Smooth muscle cell (in vitro differentiated cells): Measurements from ENCODE around the gene YBX2. TPM values are rescaled to one million over a fixed set of nuclear protein-coding genes. Genes with fewer than 3 reads are reported as not detected.

ENCODE experiments used
- DNase-seq: peaks from one replicate; lab custom pipeline; 2025; ENCODE audit not compliant: unreplicated experiment; lab: John Stamatoyannopoulos, UW
- H2AFZ ChIP-seq: fragments of 200-600 bp; sonication (generic); 2 replicates; pipeline ENCODE4 v1.6.0; 2016; ENCODE audit warnings: antibody characterized with exemption, low read depth, mild to moderate bottlenecking
- H3F3A ChIP-seq: fragments of 200-600 bp; sonication (generic); 2 replicates; pipeline ENCODE4 v1.6.0; 2017; ENCODE audit warnings: antibody characterized with exemption, low read depth
- H3K27ac ChIP-seq: fragments of 200-600 bp; sonication (generic); 2 replicates; pipeline ENCODE4 v1.5.1; 2016; ENCODE audit warnings: low read depth, mild to moderate bottlenecking
- H3K27me3 ChIP-seq: fragments of 200-600 bp; sonication (generic); 2 replicates; pipeline ENCODE4 v1.6.1; 2016; ENCODE audit warnings: low read depth, mild to moderate bottlenecking
- H3K36me3 ChIP-seq: fragments of 200-600 bp; sonication (generic); 2 replicates; pipeline ENCODE4 v1.5.1; 2016; ENCODE audit warnings: low read depth
- H3K4me1 ChIP-seq: fragments of 200-600 bp; sonication (generic); 2 replicates; pipeline ENCODE4 v1.5.1; 2016; ENCODE audit warnings: low read depth
- H3K4me2 ChIP-seq: fragments of 200-600 bp; sonication (generic); 2 replicates; pipeline ENCODE4 v1.6.0; 2016; ENCODE audit warnings: mild to moderate bottlenecking
- H3K4me3 ChIP-seq: fragments of 200-600 bp; sonication (generic); 2 replicates; pipeline ENCODE4 v1.5.1; 2016; ENCODE audit warnings: mild to moderate bottlenecking
- H3K79me2 ChIP-seq: fragments of 200-600 bp; sonication (generic); 2 replicates; pipeline ENCODE4 v1.6.0; 2016; ENCODE audit warnings: low read depth, mild to moderate bottlenecking
- H3K9ac ChIP-seq: fragments of 200-600 bp; sonication (generic); 2 replicates; pipeline ENCODE4 v1.6.0; 2016; ENCODE audit warnings: low read depth
- H3K9me3 ChIP-seq: fragments of 200-600 bp; sonication (generic); replicated peaks from 2 replicates; pipeline ENCODE4 v1.5.1; 2016; ENCODE audit warnings: low read depth
- H4K20me1 ChIP-seq: fragments of 200-600 bp; sonication (generic); 2 replicates; pipeline ENCODE4 v1.6.0; 2016; ENCODE audit warnings: low read depth
- WGBS: methylation state at CpG from one replicate; pipeline ENCODE4 v1.1.7; 2016; ENCODE audit warnings: low lambda C conversion rate; 5-methylcytosine and 5-hydroxymethylcytosine counted together
- polyA plus RNA-seq: library from polyadenylated mRNA; unstranded; fragments of >200 nt; fragmentation: Nextera tagmentation; extraction: Ambion mirVana; gene quantifications from 2 replicates; pipeline ENCODE4 v1.2.1, GENCODE V29; 2016
- total RNA-seq: library from RNA; depleted of rRNA; stranded (reverse); fragments of >200 nt; gene quantifications from 2 replicates; pipeline ENCODE4 v1.2.3, GENCODE V29; 2014
- TF ChIP-seq, protein P1 (sequence below): fragments of 200-600 bp; sonication (generic); IDR thresholded peaks from 2 replicates; pipeline ENCODE4 v1.5.1; 2017; ENCODE audit warnings: borderline replicate concordance, mild to moderate bottlenecking, antibody characterized with exemption; ENCODE audit not compliant: insufficient read depth, poor library complexity, severe bottlenecking

Gene YBX2
- total and polyA plus RNA-seq, 2 experiments from 2014 or later = 0.09 to 1.1 TPM

GRCh38 chr17:7281074-7281952 lies 13.1 kb downstream of the YBX2 start, which contains the start of gene SLC2A4:
SLC2A4 (plus strand) TSS chr17:7281718; CDS start chr17:7281935, 217 bp downstream.
- H3K79me2 ChIP-seq = no peaks in the 10 kb centered on the region
- peak within 1 kb of the TSS; percentile 39 for H3K27ac ChIP-seq
- peak within 1 kb of the TSS; percentile 87 for H3K4me2 ChIP-seq
- H3K36me3 ChIP-seq = no peaks in the 10 kb centered on the region
- peaks cover 14% of the 10 kb centered on the region for H3K27me3 ChIP-seq
- TF ChIP-seq, protein P1, sequence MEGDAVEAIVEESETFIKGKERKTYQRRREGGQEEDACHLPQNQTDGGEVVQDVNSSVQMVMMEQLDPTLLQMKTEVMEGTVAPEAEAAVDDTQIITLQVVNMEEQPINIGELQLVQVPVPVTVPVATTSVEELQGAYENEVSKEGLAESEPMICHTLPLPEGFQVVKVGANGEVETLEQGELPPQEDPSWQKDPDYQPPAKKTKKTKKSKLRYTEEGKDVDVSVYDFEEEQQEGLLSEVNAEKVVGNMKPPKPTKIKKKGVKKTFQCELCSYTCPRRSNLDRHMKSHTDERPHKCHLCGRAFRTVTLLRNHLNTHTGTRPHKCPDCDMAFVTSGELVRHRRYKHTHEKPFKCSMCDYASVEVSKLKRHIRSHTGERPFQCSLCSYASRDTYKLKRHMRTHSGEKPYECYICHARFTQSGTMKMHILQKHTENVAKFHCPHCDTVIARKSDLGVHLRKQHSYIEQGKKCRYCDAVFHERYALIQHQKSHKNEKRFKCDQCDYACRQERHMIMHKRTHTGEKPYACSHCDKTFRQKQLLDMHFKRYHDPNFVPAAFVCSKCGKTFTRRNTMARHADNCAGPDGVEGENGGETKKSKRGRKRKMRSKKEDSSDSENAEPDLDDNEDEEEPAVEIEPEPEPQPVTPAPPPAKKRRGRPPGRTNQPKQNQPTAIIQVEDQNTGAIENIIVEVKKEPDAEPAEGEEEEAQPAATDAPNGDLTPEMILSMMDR = no peak
- H3K9me3 ChIP-seq = no peaks in the 10 kb centered on the region
- peak within 1 kb of the TSS; percentile 47 for H3K4me3 ChIP-seq
- no peaks in the 10 kb centered on the region for H3K4me1 ChIP-seq
- no peaks in the 10 kb centered on the region for H4K20me1 ChIP-seq
- H3F3A ChIP-seq = peaks cover 5% of the 10 kb centered on the region
- WGBS = 2% methylated on average over 59 of the region's 71 CpGs
- H2AFZ ChIP-seq = peak within 1 kb of the TSS; percentile 70
- H3K9ac ChIP-seq = no peak within 1 kb of the TSS
- DNase-seq = peak; percentile 78

DNA sequence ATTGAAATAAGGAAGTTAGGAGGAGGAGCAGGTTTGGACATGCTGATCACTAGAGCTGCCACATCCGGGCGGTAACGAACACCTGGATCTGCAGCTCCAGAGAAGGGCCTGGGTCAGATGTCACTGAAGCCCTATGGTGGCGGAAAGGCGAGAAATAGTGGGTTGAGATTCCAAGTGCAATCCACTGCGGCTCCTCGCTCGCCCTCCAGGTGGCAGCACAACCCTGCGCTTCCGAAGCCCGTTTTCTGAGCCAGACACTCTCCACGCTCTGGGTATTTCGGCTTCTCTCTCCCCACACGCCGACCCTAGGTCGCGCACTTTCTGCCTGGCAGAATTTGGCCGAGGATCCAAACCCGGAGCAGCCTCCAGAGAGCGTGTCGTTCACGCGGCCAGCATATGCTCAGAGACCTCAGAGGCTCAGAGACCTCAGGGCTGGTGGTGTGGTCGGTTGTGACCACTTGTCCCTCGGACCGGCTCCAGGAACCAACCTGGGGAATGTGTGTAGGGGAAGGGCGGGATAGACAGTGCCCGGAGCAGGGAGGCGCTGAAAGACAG lies 13.8 kb downstream of the YBX2 start:
- Histone ChIP-seq H2AFZ (no peak overlapping the region), H3K79me2 (no peaks in the 10 kb centered on the region), H3K27ac (peak overlapping the region; percentile 39), H3K4me1 (no peaks in the 10 kb centered on the region), H4K20me1 (no peaks in the 10 kb centered on the region), H3K4me3 (peak overlapping the region; percentile 47), H3K36me3 (no peaks in the 10 kb centered on the region), H3K4me2 (peak overlapping the region; percentile 87), H3K9me3 (no peaks in the 10 kb centered on the region), H3K9ac (no peak overlapping the region), H3F3A (peaks cover 5% of the 10 kb centered on the region), H3K27me3 (peaks cover 14% of the 10 kb centered on the region)
- 1% methylated on average over 29 of the region's 29 CpGs for WGBS
- peak; percentile 66 for DNase-seq
- TF ChIP-seq, protein P1 = peak; percentile 75

DNA sequence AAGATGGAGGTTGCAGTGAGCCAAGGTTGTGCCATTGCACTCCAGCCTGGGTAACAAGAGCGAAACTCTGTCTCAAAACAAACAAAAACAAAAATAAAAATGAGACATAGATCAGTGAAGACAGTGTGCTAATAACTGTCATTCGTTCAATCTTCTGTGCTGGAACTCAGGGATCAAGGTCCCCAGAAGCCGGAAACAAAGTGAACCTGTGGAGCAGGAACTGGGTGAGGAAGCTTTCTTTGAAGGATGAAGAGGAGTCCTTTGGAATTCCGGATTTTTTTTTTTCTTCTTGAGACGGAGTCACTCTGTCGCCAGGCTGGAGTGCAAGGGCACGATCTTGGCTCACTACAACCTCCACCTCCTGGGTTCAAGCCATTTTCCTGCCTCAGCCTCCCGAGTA lies 15.0 kb downstream of the YBX2 start:
- DNase-seq = no peak
- Histone ChIP-seq H3K4me3 (no peak overlapping the region), H3K9ac (no peak overlapping the region), H3K4me2 (no peak overlapping the region), H3K27me3 (peaks cover 14% of the 10 kb centered on the region), H2AFZ (no peak overlapping the region), H3K4me1 (no peaks in the 10 kb centered on the region), H3K9me3 (no peaks in the 10 kb centered on the region), H3K79me2 (no peaks in the 10 kb centered on the region), H4K20me1 (no peaks in the 10 kb centered on the region), H3F3A (peaks cover 5% of the 10 kb centered on the region), H3K36me3 (no peaks in the 10 kb centered on the region), H3K27ac (no peak overlapping the region)
- WGBS = 92% methylated on average over 8 of the region's 8 CpGs
- TF ChIP-seq, protein P1 = no peak
